Activated B cell treated with CpG ODN at 0.5 μM for 24 hours (primary cell): ENCODE results near the gene PTDSS2. TPM values are rescaled to one million over a fixed set of nuclear protein-coding genes. Genes with fewer than 3 reads are reported as not detected.

Source experiments
- ATAC-seq: fragments of 200-7000 bp; cut with Tn5 transposase; one replicate; pipeline ENCODE4 v1.10.0; 2021; ENCODE audit warnings: low read depth, mild to moderate bottlenecking, moderate library complexity
- CTCF ChIA-PET: fragments of 350-600 bp; sonication (Branson Sonifier 250); formaldehyde crosslinking; loops from one replicate; lab custom pipeline; 2021; ENCODE audit warnings: antibody characterized with exemption; lab: Charles Lee
- POLR2A ChIA-PET: fragments of 350-600 bp; sonication (Branson Sonifier 250); formaldehyde crosslinking; loops from one replicate; lab custom pipeline; 2021; ENCODE audit warnings: antibody characterized with exemption; lab: Charles Lee
- DNase-seq: peaks from one replicate; pipeline ENCODE4 v3.0.0; 2022
- H3K27ac Mint-ChIP-seq: one replicate; pipeline ENCODE4 v1.8.0; 2020; ENCODE audit warnings: mixed read lengths
- H3K27me3 Mint-ChIP-seq: one replicate; pipeline ENCODE4 v1.8.0; 2021; ENCODE audit warnings: mixed read lengths
- H3K36me3 Mint-ChIP-seq: one replicate; pipeline ENCODE4 v1.8.0; 2021; ENCODE audit warnings: low read depth, mixed read lengths
- H3K4me1 Mint-ChIP-seq: one replicate; pipeline ENCODE4 v1.8.0; 2021; ENCODE audit warnings: mixed read lengths
- H3K4me3 Mint-ChIP-seq: one replicate; pipeline ENCODE4 v1.8.0; 2020; ENCODE audit warnings: mild to moderate bottlenecking, mixed read lengths
- H3K9me3 Mint-ChIP-seq: one replicate; pipeline ENCODE4 v1.8.0; 2020; ENCODE audit warnings: mixed read lengths
- intact Hi-C: fragments of 100-400 bp; cut with micrococcal nuclease; formaldehyde crosslinking; loops from one replicate; pipeline ENCODE4 v1.15.1; 2024
- total RNA-seq: library from RNA; stranded (reverse); gene quantifications from 2 replicates; pipeline ENCODE4 v1.2.3, GENCODE V29; 2022
- TF ChIP-seq, protein P1 (sequence below): fragments of 200-600 bp; IDR thresholded peaks from one replicate; pipeline ENCODE4 v1.8.0; 2022; ENCODE audit warnings: antibody characterized with exemption, mild to moderate bottlenecking

PTDSS2 gene
- total RNA-seq, 1 donor from 2014 or later, result 22.0 TPM

- no peak overlapping the region for H3K27ac Mint-ChIP-seq
- H3K27me3 Mint-ChIP-seq, result no peaks in the 10 kb centered on the region
- CTCF ChIA-PET, result no interaction called here
- no peak for ATAC-seq
- POLR2A ChIA-PET, result interaction anchor here (0.6 to 1.7 kb wide), 2 partner anchors 35 to 54 kb away, joined by 5 to 7 read pairs; partner anchors contain the start of gene LRRC56
- no peaks in the 10 kb centered on the region for H3K9me3 Mint-ChIP-seq
- H3K4me1 Mint-ChIP-seq, result peaks cover 37% of the 10 kb centered on the region
- no peak overlapping the region for H3K4me3 Mint-ChIP-seq
- intact Hi-C loops, result no loop called here
- peaks cover 42% of the 10 kb centered on the region for H3K36me3 Mint-ChIP-seq
- no peak for DNase-seq
- TF ChIP-seq, protein P1, sequence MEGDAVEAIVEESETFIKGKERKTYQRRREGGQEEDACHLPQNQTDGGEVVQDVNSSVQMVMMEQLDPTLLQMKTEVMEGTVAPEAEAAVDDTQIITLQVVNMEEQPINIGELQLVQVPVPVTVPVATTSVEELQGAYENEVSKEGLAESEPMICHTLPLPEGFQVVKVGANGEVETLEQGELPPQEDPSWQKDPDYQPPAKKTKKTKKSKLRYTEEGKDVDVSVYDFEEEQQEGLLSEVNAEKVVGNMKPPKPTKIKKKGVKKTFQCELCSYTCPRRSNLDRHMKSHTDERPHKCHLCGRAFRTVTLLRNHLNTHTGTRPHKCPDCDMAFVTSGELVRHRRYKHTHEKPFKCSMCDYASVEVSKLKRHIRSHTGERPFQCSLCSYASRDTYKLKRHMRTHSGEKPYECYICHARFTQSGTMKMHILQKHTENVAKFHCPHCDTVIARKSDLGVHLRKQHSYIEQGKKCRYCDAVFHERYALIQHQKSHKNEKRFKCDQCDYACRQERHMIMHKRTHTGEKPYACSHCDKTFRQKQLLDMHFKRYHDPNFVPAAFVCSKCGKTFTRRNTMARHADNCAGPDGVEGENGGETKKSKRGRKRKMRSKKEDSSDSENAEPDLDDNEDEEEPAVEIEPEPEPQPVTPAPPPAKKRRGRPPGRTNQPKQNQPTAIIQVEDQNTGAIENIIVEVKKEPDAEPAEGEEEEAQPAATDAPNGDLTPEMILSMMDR, result no peak
Observed at GRCh38 chr11:501001-501682, 51.1 kb downstream of the PTDSS2 start.

DNA sequence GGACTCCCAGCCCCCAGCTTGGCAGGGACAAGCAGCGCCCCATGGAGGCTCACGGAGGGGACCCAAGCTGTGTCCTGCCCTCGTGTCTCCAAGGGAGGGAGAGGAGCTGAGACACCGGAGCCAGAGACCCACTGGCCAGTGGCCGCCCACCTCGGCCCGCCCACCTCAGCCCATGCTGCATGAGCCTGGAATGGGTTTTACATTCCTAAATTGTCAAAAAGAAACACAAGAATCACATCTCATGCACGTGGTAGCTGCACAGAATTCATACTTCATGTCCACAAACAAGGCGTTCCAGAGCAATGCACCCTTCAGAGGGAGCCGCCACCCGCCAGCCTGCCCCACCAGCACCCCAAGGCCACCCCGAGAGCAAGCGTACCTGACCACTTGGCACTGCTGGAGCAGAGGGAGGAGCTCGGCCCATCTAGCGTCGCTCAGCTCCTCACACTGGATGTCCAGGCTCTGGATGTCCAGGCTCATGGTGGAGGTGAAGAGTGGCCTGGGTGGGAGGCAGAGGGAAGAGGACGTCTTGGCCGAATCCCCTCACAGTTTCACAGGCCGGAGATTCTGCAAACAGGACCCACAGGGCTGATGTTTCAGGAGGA lies 51.7 kb downstream of the PTDSS2 start:
- POLR2A ChIA-PET, result interaction anchor here (0.6 to 1.7 kb wide), 2 partner anchors 35 to 55 kb away, joined by 5 to 7 read pairs; partner anchors contain the start of gene LRRC56
- intact Hi-C loops, result no loop called here
- DNase-seq, result no peak
- TF ChIP-seq, protein P1, result no peak
- Mint-ChIP-seq H3K36me3 (peaks cover 40% of the 10 kb centered on the region), H3K27me3 (no peaks in the 10 kb centered on the region), H3K4me3 (no peak overlapping the region), H3K4me1 (peaks cover 41% of the 10 kb centered on the region), H3K27ac (no peak overlapping the region), H3K9me3 (no peaks in the 10 kb centered on the region)
- CTCF ChIA-PET, result no interaction called here
- ATAC-seq, result no peak

DNA sequence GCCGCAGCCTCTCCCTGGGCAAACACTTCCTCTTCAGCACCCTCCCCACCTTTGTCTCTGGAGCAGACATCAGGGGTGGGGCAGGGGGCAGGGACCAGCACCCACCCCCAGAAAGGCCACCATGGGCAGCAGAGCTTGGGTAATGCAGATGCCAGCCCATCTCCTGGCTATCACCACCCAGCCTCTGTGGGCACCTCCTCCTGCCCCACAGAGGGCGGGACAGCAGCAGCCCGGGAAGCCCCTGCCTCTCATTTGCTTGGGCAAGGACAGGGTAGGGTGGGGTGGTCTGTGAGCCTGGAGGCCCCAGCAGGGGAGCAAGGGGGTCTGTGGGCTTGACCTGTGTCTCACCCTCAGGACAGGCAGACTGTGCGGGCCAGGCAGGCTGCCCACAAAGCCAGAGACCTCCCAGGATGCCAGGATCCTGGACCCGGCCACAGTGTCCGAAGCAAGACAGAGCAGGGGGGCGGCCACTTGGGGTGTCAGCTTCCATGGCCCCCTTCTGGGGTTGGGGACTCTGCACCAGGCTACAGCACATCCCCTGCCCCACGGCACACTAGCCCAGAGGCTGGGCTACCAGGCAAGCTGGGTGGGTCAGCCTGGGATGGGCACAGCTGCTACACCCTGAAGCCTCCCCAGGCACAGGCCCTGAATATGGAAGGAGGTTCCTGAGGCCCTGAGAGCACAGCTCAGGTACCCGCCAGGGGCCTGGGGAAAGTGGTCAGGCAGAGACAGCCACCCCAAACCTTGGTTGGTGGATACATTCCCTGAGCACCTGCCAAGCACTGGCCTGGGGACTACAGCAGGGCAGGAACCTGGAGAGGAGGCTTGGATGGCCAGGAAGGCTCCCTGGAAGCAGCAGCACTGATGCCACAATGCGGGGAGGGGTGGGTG lies 52.5 kb downstream of the PTDSS2 start:
- no peak overlapping the region for H3K27ac Mint-ChIP-seq
- no peak for ATAC-seq
- H3K27me3 Mint-ChIP-seq, result no peaks in the 10 kb centered on the region
- DNase-seq, result no peak
- H3K4me3 Mint-ChIP-seq, result peak overlapping the region; percentile 32
- intact Hi-C loops, result no loop called here
- ChIA-PET POLR2A (interaction anchor here (1.7 kb wide), 1 partner anchor 34 kb away, joined by 5 read pairs; the partner anchor contains the start of gene LRRC56), CTCF (no interaction called here)
- TF ChIP-seq, protein P1, result no peak
- peaks cover 32% of the 10 kb centered on the region for H3K36me3 Mint-ChIP-seq
- H3K4me1 Mint-ChIP-seq, result peaks cover 41% of the 10 kb centered on the region
- no peaks in the 10 kb centered on the region for H3K9me3 Mint-ChIP-seq

DNA sequence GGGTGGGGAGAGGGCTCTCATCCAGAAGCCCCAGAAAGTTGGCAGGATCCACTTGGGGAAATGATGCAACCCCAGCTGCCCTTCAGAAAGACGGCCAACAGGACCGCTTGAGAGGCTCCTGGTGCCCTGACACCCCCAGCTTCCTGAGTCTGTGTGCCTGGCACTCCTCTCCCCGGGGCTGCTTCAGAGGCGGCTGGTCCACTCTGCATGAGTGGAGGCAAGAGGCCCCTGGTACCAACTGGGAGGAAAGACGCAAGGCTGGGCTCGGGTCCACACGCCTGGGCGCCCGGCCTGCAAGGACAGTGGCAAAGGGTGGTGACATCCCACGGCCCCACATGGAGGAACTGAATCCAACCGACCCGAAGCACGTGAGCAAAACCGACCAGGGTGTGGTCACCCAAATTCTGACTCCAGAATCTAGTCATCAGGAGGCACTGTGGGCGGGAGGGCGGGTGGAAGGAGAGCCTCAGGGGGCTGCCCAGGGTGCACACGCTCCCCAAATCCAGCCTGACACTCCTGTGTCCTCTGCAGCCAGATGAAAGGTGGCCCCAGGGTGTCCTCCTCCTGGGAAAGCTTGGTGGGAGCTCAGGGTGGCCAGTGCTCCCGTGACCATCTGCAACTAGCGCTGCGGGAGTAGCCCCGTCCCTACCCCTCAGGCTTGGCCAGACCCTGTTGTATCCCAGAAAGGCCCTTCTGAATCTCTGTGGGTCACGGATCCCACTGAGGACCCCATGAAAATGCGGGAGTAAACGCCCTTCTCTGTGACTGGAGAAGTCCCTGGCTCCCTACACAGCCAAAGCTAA lies 53.3 kb downstream of the PTDSS2 start:
- ChIA-PET POLR2A (interaction anchor here (0.8 kb wide), 1 partner anchor 89 kb away, joined by 8 read pairs; the partner anchor contains the start of gene SIGIRR), CTCF (no interaction called here)
- peak overlapping the region; percentile 62 for H3K4me3 Mint-ChIP-seq
- no peaks in the 10 kb centered on the region for H3K27me3 Mint-ChIP-seq
- TF ChIP-seq, protein P1, result no peak
- H3K4me1 Mint-ChIP-seq, result peaks cover 48% of the 10 kb centered on the region
- ATAC-seq (no peak), DNase-seq (no peak)
- peaks cover 24% of the 10 kb centered on the region for H3K36me3 Mint-ChIP-seq
- peak overlapping the region; percentile 63 for H3K27ac Mint-ChIP-seq
- intact Hi-C loops, result no loop called here
- H3K9me3 Mint-ChIP-seq, result no peaks in the 10 kb centered on the region
